ENCODE data around the gene SCNN1G.

SCNN1G gene

GRCh38 chr16:23229714-23230113, 47.2 kb downstream of the SCNN1G start:
- Histone ChIP-seq H3K4me1 (ENCODE audit: insufficient read depth, poor library complexity, severe bottlenecking) (no peaks in the 10 kb centered on the region), H3K27me3 (ENCODE audit: insufficient read depth, poor library complexity, severe bottlenecking) (no peaks in the 10 kb centered on the region), H3K9me3 (ENCODE audit: severe bottlenecking) (no peaks in the 10 kb centered on the region), H3K4me3 (ENCODE audit: severe bottlenecking) (no peak overlapping the region), H3K27ac (ENCODE audit: poor library complexity, severe bottlenecking) (no peak overlapping the region), H3K36me3 (ENCODE audit: low read depth) (no peaks in the 10 kb centered on the region)
- ATAC-seq (ENCODE audit: low read depth) = no peak
- no peak for DNase-seq (ENCODE audit: low spot score)
- no peak for TF ChIP-seq CTCF (IDR thresholded peaks at IDR 0.05; ENCODE audit: poor library complexity, severe bottlenecking)

GRCh38 chr16:23232806-23233205, 50.3 kb downstream of the SCNN1G start:
- H3K4me3 ChIP-seq (ENCODE audit: severe bottlenecking) = no peak overlapping the region
- no peaks in the 10 kb centered on the region for H3K4me1 ChIP-seq (ENCODE audit: insufficient read depth, poor library complexity, severe bottlenecking)
- no peaks in the 10 kb centered on the region for H3K9me3 ChIP-seq (ENCODE audit: severe bottlenecking)
- TF ChIP-seq CTCF (IDR thresholded peaks at IDR 0.05; ENCODE audit: poor library complexity, severe bottlenecking) = no peak
- ATAC-seq (ENCODE audit: low read depth) = no peak
- no peaks in the 10 kb centered on the region for H3K27me3 ChIP-seq (ENCODE audit: insufficient read depth, poor library complexity, severe bottlenecking)
- no peak for DNase-seq (ENCODE audit: low spot score)
- H3K27ac ChIP-seq (ENCODE audit: poor library complexity, severe bottlenecking) = no peak overlapping the region
- H3K36me3 ChIP-seq (ENCODE audit: low read depth) = no peaks in the 10 kb centered on the region

GRCh38 chr16:23235176-23235575, 52.6 kb downstream of the SCNN1G start:
- Histone ChIP-seq H3K36me3 (ENCODE audit: low read depth) (no peaks in the 10 kb centered on the region), H3K9me3 (ENCODE audit: severe bottlenecking) (no peaks in the 10 kb centered on the region), H3K4me3 (ENCODE audit: severe bottlenecking) (no peak overlapping the region), H3K27ac (ENCODE audit: poor library complexity, severe bottlenecking) (no peak overlapping the region), H3K4me1 (ENCODE audit: insufficient read depth, poor library complexity, severe bottlenecking) (no peaks in the 10 kb centered on the region), H3K27me3 (ENCODE audit: insufficient read depth, poor library complexity, severe bottlenecking) (no peaks in the 10 kb centered on the region)
- no peak for TF ChIP-seq CTCF (IDR thresholded peaks at IDR 0.05; ENCODE audit: poor library complexity, severe bottlenecking)
- no peak for ATAC-seq (ENCODE audit: low read depth)
- DNase-seq (ENCODE audit: low spot score) = no peak

GRCh38 chr16:23236983-23237382, 54.4 kb downstream of the SCNN1G start:
- Histone ChIP-seq H3K27me3 (ENCODE audit: insufficient read depth, poor library complexity, severe bottlenecking) (no peaks in the 10 kb centered on the region), H3K4me1 (ENCODE audit: insufficient read depth, poor library complexity, severe bottlenecking) (no peaks in the 10 kb centered on the region), H3K9me3 (ENCODE audit: severe bottlenecking) (no peaks in the 10 kb centered on the region), H3K27ac (ENCODE audit: poor library complexity, severe bottlenecking) (no peak overlapping the region), H3K36me3 (ENCODE audit: low read depth) (no peaks in the 10 kb centered on the region), H3K4me3 (ENCODE audit: severe bottlenecking) (no peak overlapping the region)
- TF ChIP-seq CTCF (IDR thresholded peaks at IDR 0.05; ENCODE audit: poor library complexity, severe bottlenecking) = no peak
- ATAC-seq (ENCODE audit: low read depth) (no peak), DNase-seq (ENCODE audit: low spot score) (no peak)

- Histone ChIP-seq H3K27me3 (ENCODE audit: insufficient read depth, poor library complexity, severe bottlenecking) (no peaks in the 10 kb centered on the region), H3K4me1 (ENCODE audit: insufficient read depth, poor library complexity, severe bottlenecking) (no peaks in the 10 kb centered on the region), H3K9me3 (ENCODE audit: severe bottlenecking) (no peaks in the 10 kb centered on the region), H3K36me3 (ENCODE audit: low read depth) (no peaks in the 10 kb centered on the region), H3K27ac (ENCODE audit: poor library complexity, severe bottlenecking) (no peak overlapping the region), H3K4me3 (ENCODE audit: severe bottlenecking) (no peak overlapping the region)
- ATAC-seq (ENCODE audit: low read depth) (no peak), DNase-seq (ENCODE audit: low spot score) (no peak)
- TF ChIP-seq CTCF (IDR thresholded peaks at IDR 0.05; ENCODE audit: poor library complexity, severe bottlenecking) = no peak
Measured at GRCh38 chr16:23240994-23241393, 58.4 kb downstream of the SCNN1G start.

All from RWPE2 (cell line).